Hepatocyte (in vitro differentiated cells): ENCODE data around the gene CD9. TPM values are rescaled to one million over a fixed set of nuclear protein-coding genes. Genes with fewer than 3 reads are reported as not detected.

ENCODE experiments used
- DNase-seq: peaks from one replicate; pipeline ENCODE4 v3.0.0-alpha.2; 2016; ENCODE audit warnings: low spot score
- H2AFZ ChIP-seq: fragments of 200-600 bp; sonication (generic); 2 replicates; pipeline ENCODE4 v1.6.0; 2016; ENCODE audit warnings: antibody characterized with exemption, mild to moderate bottlenecking
- H3K27ac ChIP-seq: fragments of 200-600 bp; sonication (generic); 2 replicates; pipeline ENCODE4 v1.5.1; 2016; ENCODE audit warnings: mild to moderate bottlenecking
- H3K27me3 ChIP-seq: fragments of 200-600 bp; sonication (generic); 2 replicates; pipeline ENCODE4 v1.6.1; 2016
- H3K36me3 ChIP-seq: fragments of 200-600 bp; sonication (generic); replicated peaks from 2 replicates; pipeline ENCODE4 v1.5.1; 2016; ENCODE audit warnings: low read depth; ENCODE audit not compliant: insufficient read depth
- H3K4me1 ChIP-seq: fragments of 200-600 bp; sonication (generic); 2 replicates; pipeline ENCODE4 v1.5.1; 2016; ENCODE audit warnings: mild to moderate bottlenecking, moderate library complexity; ENCODE audit not compliant: insufficient read depth
- H3K4me2 ChIP-seq: fragments of 200-600 bp; sonication (generic); 2 replicates; pipeline ENCODE4 v1.6.0; 2016
- H3K4me3 ChIP-seq: fragments of 200-600 bp; sonication (generic); 2 replicates; pipeline ENCODE4 v1.5.1; 2016; ENCODE audit warnings: mild to moderate bottlenecking
- H3K79me2 ChIP-seq: fragments of 200-600 bp; sonication (generic); 2 replicates; pipeline ENCODE4 v1.6.0; 2017; ENCODE audit warnings: mild to moderate bottlenecking
- H3K9me2 ChIP-seq: fragments of 200-600 bp; sonication (generic); replicated peaks from 2 replicates; pipeline ENCODE4 v1.6.0; 2017; ENCODE audit warnings: mild to moderate bottlenecking; ENCODE audit not compliant: insufficient read depth
- H3K9me3 ChIP-seq: fragments of 200-600 bp; sonication (generic); 2 replicates; pipeline ENCODE4 v1.5.1; 2016; ENCODE audit warnings: low read depth, mild to moderate bottlenecking
- H4K20me1 ChIP-seq: fragments of 200-600 bp; sonication (generic); 2 replicates; pipeline ENCODE4 v1.6.0; 2016; ENCODE audit warnings: mild to moderate bottlenecking; ENCODE audit not compliant: insufficient read depth, poor library complexity, severe bottlenecking
- CTCF ChIP-seq: fragments of 200-600 bp; sonication (generic); IDR thresholded peaks from 2 replicates; pipeline ENCODE4 v1.5.1; 2016; ENCODE audit warnings: antibody characterized with exemption, mild to moderate bottlenecking; ENCODE audit not compliant: poor library complexity
- EZH2 ChIP-seq: fragments of 200-600 bp; sonication (generic); IDR thresholded peaks from 2 replicates; pipeline ENCODE4 v1.6.1; 2016; ENCODE audit warnings: antibody characterized with exemption, mild to moderate bottlenecking, borderline replicate concordance
- EZH2phosphoT487 ChIP-seq: fragments of 200-600 bp; sonication (generic); IDR thresholded peaks from one replicate; pipeline ENCODE4 v1.6.1; 2018; ENCODE audit warnings: antibody characterized with exemption, mild to moderate bottlenecking, low read depth, moderate library complexity; ENCODE audit not compliant: unreplicated experiment, severe bottlenecking
- WGBS: methylation state at CpG from one replicate; pipeline ENCODE4 v1.1.6; 2016; ENCODE audit warnings: low lambda C conversion rate; ENCODE audit errors: missing lambda C conversion rate; 5-methylcytosine and 5-hydroxymethylcytosine counted together
- polyA plus RNA-seq: library from polyadenylated mRNA; unstranded; fragments of >200 nt; fragmentation: Nextera tagmentation; extraction: Ambion mirVana; gene quantifications from 2 replicates; pipeline ENCODE4 v1.2.1, GENCODE V29; 2016
- total RNA-seq: library from RNA; depleted of rRNA; stranded (reverse); fragments of >200 nt; gene quantifications from 2 replicates; pipeline ENCODE4 v1.2.3, GENCODE V29; 2014

The CD9 gene
- total and polyA plus RNA-seq, 2 experiments from 2014 or later, result 117 to 188 TPM

- Histone ChIP-seq H2AFZ (no peak overlapping the region), H4K20me1 (no peaks in the 10 kb centered on the region), H3K27me3 (no peaks in the 10 kb centered on the region), H3K4me2 (no peak overlapping the region), H3K36me3 (no peaks in the 10 kb centered on the region), H3K79me2 (no peaks in the 10 kb centered on the region), H3K9me3 (no peaks in the 10 kb centered on the region), H3K4me1 (peaks cover 4% of the 10 kb centered on the region), H3K4me3 (no peak overlapping the region), H3K27ac (peak overlapping the region; percentile 97), H3K9me2 (no peaks in the 10 kb centered on the region)
- TF ChIP-seq EZH2phosphoT487 (no peak), EZH2 (no peak), CTCF (no peak)
- no peak for DNase-seq
- 94% methylated on average over 6 of the region's 6 CpGs for WGBS
Observed at GRCh38 chr12:6166808-6167207, 33.4 kb upstream of the CD9 start.

- TF ChIP-seq EZH2, result no peak
- TF ChIP-seq CTCF, result no peak
- TF ChIP-seq EZH2phosphoT487, result no peak
- no peaks in the 10 kb centered on the region for H3K79me2 ChIP-seq
- H3K4me1 ChIP-seq, result peaks cover 4% of the 10 kb centered on the region
- H3K9me2 ChIP-seq, result no peaks in the 10 kb centered on the region
- H2AFZ ChIP-seq, result no peak overlapping the region
- peak; percentile 83 for DNase-seq
- H3K4me2 ChIP-seq, result peak overlapping the region; percentile 7
- H3K9me3 ChIP-seq, result no peaks in the 10 kb centered on the region
- H3K27ac ChIP-seq, result peak overlapping the region; percentile 97
- H3K27me3 ChIP-seq, result no peaks in the 10 kb centered on the region
- H3K4me3 ChIP-seq, result no peak overlapping the region
- no peaks in the 10 kb centered on the region for H3K36me3 ChIP-seq
- WGBS, result 74% methylated on average over 17 of the region's 17 CpGs
- H4K20me1 ChIP-seq, result no peaks in the 10 kb centered on the region
Observed at GRCh38 chr12:6167327-6168280, 32.6 kb upstream of the CD9 start.

- Histone ChIP-seq H3K4me1 (peaks cover 4% of the 10 kb centered on the region), H3K36me3 (no peaks in the 10 kb centered on the region), H3K9me3 (no peaks in the 10 kb centered on the region), H4K20me1 (no peaks in the 10 kb centered on the region), H3K27me3 (no peaks in the 10 kb centered on the region), H3K79me2 (no peaks in the 10 kb centered on the region), H3K9me2 (no peaks in the 10 kb centered on the region), H2AFZ (no peak overlapping the region), H3K27ac (no peak overlapping the region), H3K4me3 (no peak overlapping the region), H3K4me2 (no peak overlapping the region)
- TF ChIP-seq CTCF (no peak), EZH2 (no peak)
- 94% methylated on average over 21 of the region's 21 CpGs for WGBS
- DNase-seq, result no peak
Observed at GRCh38 chr12:6171409-6172015, 28.7 kb upstream of the CD9 start.
